GM19372 (cell line): Measurements from ENCODE around the gene SIK3.

Experiments used
- ATAC-seq: cut with Tn5 transposase; IDR thresholded peaks from one replicate; pipeline ENCODE4 v1.9.1; 2021; ENCODE audit warnings: mild to moderate bottlenecking, low read depth, moderate library complexity; ENCODE audit not compliant: unreplicated experiment

SIK3 gene

GRCh38 chr11:116879800-116880625 is 218.2 kb downstream of the SIK3 start:
- ATAC-seq, result no peak

- ATAC-seq, result no peak
Measured at GRCh38 chr11:116876656-116877055, 221.6 kb downstream of the SIK3 start.

GRCh38 chr11:116875194-116875593 is 223.0 kb downstream of the SIK3 start:
- no peak for ATAC-seq

- ATAC-seq, result no peak
Measured at GRCh38 chr11:116874251-116874650, 224.0 kb downstream of the SIK3 start.

- no peak for ATAC-seq
Measured at GRCh38 chr11:116873381-116873780, 224.8 kb downstream of the SIK3 start.

GRCh38 chr11:116871248-116871647 is 227.0 kb downstream of the SIK3 start:
- no peak for ATAC-seq

- no peak for ATAC-seq
Measured at GRCh38 chr11:116870054-116870453, 228.2 kb downstream of the SIK3 start.

GRCh38 chr11:116869610-116870009 is 228.6 kb downstream of the SIK3 start:
- no peak for ATAC-seq

- ATAC-seq, result no peak
Measured at GRCh38 chr11:116868066-116868465, 230.2 kb downstream of the SIK3 start.

GRCh38 chr11:116867619-116868018 is 230.6 kb downstream of the SIK3 start:
- ATAC-seq, result no peak

- ATAC-seq, result no peak
Measured at GRCh38 chr11:116866804-116867455, 231.3 kb downstream of the SIK3 start.

- ATAC-seq, result no peak
Measured at GRCh38 chr11:116865696-116866095, 232.5 kb downstream of the SIK3 start.

GRCh38 chr11:116864531-116864930 is 233.7 kb downstream of the SIK3 start:
- ATAC-seq, result no peak

GRCh38 chr11:116862951-116863350 is 235.3 kb downstream of the SIK3 start:
- ATAC-seq, result no peak

- ATAC-seq, result no peak
Measured at GRCh38 chr11:116862185-116862584, 236.0 kb downstream of the SIK3 start.

GRCh38 chr11:116861539-116861938 is 236.7 kb downstream of the SIK3 start:
- ATAC-seq, result no peak

GRCh38 chr11:116860303-116860702 is 237.9 kb downstream of the SIK3 start:
- ATAC-seq, result no peak

GRCh38 chr11:116859175-116859574 is 239.1 kb downstream of the SIK3 start:
- no peak for ATAC-seq

- ATAC-seq, result no peak
Measured at GRCh38 chr11:116857936-116858335, 240.3 kb downstream of the SIK3 start.

GRCh38 chr11:116857316-116857715 is 240.9 kb downstream of the SIK3 start:
- no peak for ATAC-seq

GRCh38 chr11:116856423-116856822 is 241.8 kb downstream of the SIK3 start:
- no peak for ATAC-seq

- no peak for ATAC-seq
Measured at GRCh38 chr11:116855413-116855812, 242.8 kb downstream of the SIK3 start.
